ENCODE results near the gene UNC5C. TPM values are rescaled to one million over a fixed set of nuclear protein-coding genes. Genes with fewer than 3 reads are reported as not detected.

Gene UNC5C
- total RNA-seq, 1 donor from 2014 or later = 2.0 TPM

- Histone ChIP-seq H3K4me3 (no peak overlapping the region), H3K9me3 (replicated peaks) (peaks cover 32% of the 10 kb centered on the region), H3K36me3 (no peaks in the 10 kb centered on the region), H3K4me1 (no peaks in the 10 kb centered on the region), H3K27me3 (ENCODE audit: low read depth) (no peaks in the 10 kb centered on the region), H3K27ac (replicated peaks) (no peak overlapping the region)
- DNase-seq = no peak
- intact Hi-C loops (cut with micrococcal nuclease) = no loop called here
- TF ChIP-seq CTCF (IDR thresholded peaks at IDR 0.05; ENCODE audit: borderline replicate concordance) = no peak
These were observed 15.0 kb upstream of the UNC5C start for GRCh38 chr4:95563638-95564337.

DNA sequence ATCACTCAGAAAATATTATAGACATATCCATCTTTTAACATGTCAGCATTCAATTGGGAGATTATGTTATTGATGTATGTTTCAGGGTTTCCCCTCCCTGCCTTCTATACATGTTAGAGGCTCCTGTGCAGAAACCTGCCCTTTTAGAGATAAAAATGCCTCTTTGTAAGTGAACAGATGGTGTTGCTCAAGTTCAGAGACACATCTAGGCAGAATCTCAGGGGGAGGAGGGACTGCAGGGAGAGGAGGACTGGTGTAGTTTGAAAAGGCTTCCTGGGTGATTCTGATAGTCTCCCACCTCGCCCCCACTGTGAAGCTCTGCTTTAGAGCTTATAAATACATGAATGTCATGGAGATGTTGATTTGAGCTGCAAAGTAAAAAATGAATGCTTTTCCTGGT lies 12.0 kb upstream of the UNC5C start:
- Histone ChIP-seq H3K27me3 (ENCODE audit: low read depth) (no peaks in the 10 kb centered on the region), H3K9me3 (replicated peaks) (peaks cover 7% of the 10 kb centered on the region), H3K4me1 (no peaks in the 10 kb centered on the region), H3K4me3 (no peak overlapping the region), H3K27ac (replicated peaks) (no peak overlapping the region), H3K36me3 (no peaks in the 10 kb centered on the region)
- DNase-seq = no peak
- intact Hi-C loops (cut with micrococcal nuclease) = no loop called here
- no peak for TF ChIP-seq CTCF (IDR thresholded peaks at IDR 0.05; ENCODE audit: borderline replicate concordance)

GRCh38 chr4:95556207-95556859 lies 7.6 kb upstream of the UNC5C start:
- Histone ChIP-seq H3K9me3 (replicated peaks) (no peaks in the 10 kb centered on the region), H3K27me3 (ENCODE audit: low read depth) (peaks cover 14% of the 10 kb centered on the region), H3K36me3 (no peaks in the 10 kb centered on the region), H3K4me1 (no peaks in the 10 kb centered on the region), H3K27ac (replicated peaks) (no peak overlapping the region), H3K4me3 (no peak overlapping the region)
- intact Hi-C loops (cut with micrococcal nuclease) = no loop called here
- DNase-seq = no peak
- TF ChIP-seq CTCF (IDR thresholded peaks at IDR 0.05; ENCODE audit: borderline replicate concordance) = no peak

DNA sequence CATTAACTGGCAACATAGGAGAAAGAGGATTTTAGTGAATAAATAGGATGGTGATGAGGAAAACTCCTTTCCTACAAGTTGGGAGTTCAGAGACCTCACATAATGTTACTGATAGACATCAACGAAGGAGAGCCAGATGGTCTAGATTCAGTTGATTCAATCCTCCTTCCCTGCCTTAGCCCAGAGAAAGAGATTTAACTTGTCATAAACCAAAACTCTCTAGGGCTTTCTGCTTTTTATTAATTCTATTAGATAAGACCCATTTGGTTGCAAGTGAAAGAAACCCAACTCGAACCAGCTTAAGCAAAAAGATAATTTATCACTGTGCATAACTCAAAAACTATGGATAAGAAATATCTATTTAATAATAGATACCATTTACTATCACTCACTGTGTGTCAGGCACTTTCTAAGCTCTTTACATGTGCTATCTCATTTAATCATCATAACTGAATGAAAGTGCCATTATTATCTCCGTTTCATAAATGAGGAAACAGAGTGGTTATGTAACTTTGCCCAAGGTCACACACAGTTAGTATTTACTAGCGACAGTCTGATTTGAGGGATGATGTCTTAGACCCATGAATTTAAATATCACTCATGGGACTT lies 4.3 kb upstream of the UNC5C start:
- intact Hi-C loops (cut with micrococcal nuclease) = no loop called here
- H3K4me1 ChIP-seq = peaks cover 29% of the 10 kb centered on the region
- peaks cover 47% of the 10 kb centered on the region for H3K27me3 ChIP-seq (ENCODE audit: low read depth)
- H3K36me3 ChIP-seq = no peaks in the 10 kb centered on the region
- TF ChIP-seq CTCF (IDR thresholded peaks at IDR 0.05; ENCODE audit: borderline replicate concordance) = no peak
- H3K4me3 ChIP-seq = no peak overlapping the region
- H3K9me3 ChIP-seq (replicated peaks) = no peaks in the 10 kb centered on the region
- DNase-seq = no peak
- H3K27ac ChIP-seq (replicated peaks) = no peak overlapping the region

- TF ChIP-seq CTCF (IDR thresholded peaks at IDR 0.05; ENCODE audit: borderline replicate concordance) = no peak
- Histone ChIP-seq H3K27me3 (ENCODE audit: low read depth) (peaks cover 60% of the 10 kb centered on the region), H3K4me1 (peaks cover 34% of the 10 kb centered on the region), H3K4me3 (no peak overlapping the region), H3K9me3 (replicated peaks) (no peaks in the 10 kb centered on the region), H3K27ac (replicated peaks) (no peak overlapping the region), H3K36me3 (no peaks in the 10 kb centered on the region)
- intact Hi-C loops (cut with micrococcal nuclease) = no loop called here
- no peak for DNase-seq
These were observed 2.9 kb upstream of the UNC5C start for GRCh38 chr4:95551653-95552052.

All from left ventricle myocardium inferior (tissue), 1 donor.